HG02588 (cell line): ENCODE measurements around the gene EEIG2.
"Not testable (repeated sequence)": the region's sequence is repeated elsewhere in the genome, so short reads cannot be mapped to it uniquely, and the experiment has no call there.

ENCODE experiments used
- ATAC-seq: cut with Tn5 transposase; IDR thresholded peaks from one replicate; pipeline ENCODE4 v1.9.1; 2021; ENCODE audit warnings: mild to moderate bottlenecking, moderate library complexity; ENCODE audit not compliant: unreplicated experiment

Gene EEIG2

GRCh38 chr1:108559215-108560186 is at the start of gene EEIG2:
EEIG2 (plus strand) TSS chr1:108560100; CDS start chr1:108560429, 329 bp downstream.
- ATAC-seq = peak; percentile 81

- ATAC-seq = no peak
Observed at GRCh38 chr1:108511764-108512163, 48.1 kb upstream of the EEIG2 start.

- no peak for ATAC-seq
Observed at GRCh38 chr1:108512239-108513043, 47.5 kb upstream of the EEIG2 start.

- ATAC-seq = no peak
Observed at GRCh38 chr1:108513044-108513415, 46.9 kb upstream of the EEIG2 start.

- not testable (repeated sequence) for ATAC-seq
Observed at GRCh38 chr1:108513914-108514313, 46.0 kb upstream of the EEIG2 start.

GRCh38 chr1:108517301-108517897 is 42.5 kb upstream of the EEIG2 start:
- ATAC-seq = not testable (repeated sequence)

GRCh38 chr1:108521990-108522393 is 37.9 kb upstream of the EEIG2 start:
- no peak for ATAC-seq

- ATAC-seq = no peak
Observed at GRCh38 chr1:108523829-108524228, 36.1 kb upstream of the EEIG2 start.

- no peak for ATAC-seq
Observed at GRCh38 chr1:108524676-108525075, 35.2 kb upstream of the EEIG2 start.

GRCh38 chr1:108527135-108527534 is 32.8 kb upstream of the EEIG2 start:
- no peak for ATAC-seq

- no peak for ATAC-seq
Observed at GRCh38 chr1:108527837-108528236, 32.1 kb upstream of the EEIG2 start.

- no peak for ATAC-seq
Observed at GRCh38 chr1:108531444-108531843, 28.5 kb upstream of the EEIG2 start.

- no peak for ATAC-seq
Observed at GRCh38 chr1:108532730-108533129, 27.2 kb upstream of the EEIG2 start.

- ATAC-seq = peak; percentile 69
Observed at GRCh38 chr1:108533351-108534083, 26.4 kb upstream of the EEIG2 start.

- no peak for ATAC-seq
Observed at GRCh38 chr1:108534759-108535158, 25.1 kb upstream of the EEIG2 start.

GRCh38 chr1:108535315-108535897 is 24.5 kb upstream of the EEIG2 start:
- ATAC-seq = not testable (repeated sequence)

- ATAC-seq = not testable (repeated sequence)
Observed at GRCh38 chr1:108536021-108536420, 23.9 kb upstream of the EEIG2 start.

- not testable (repeated sequence) for ATAC-seq
Observed at GRCh38 chr1:108536791-108537190, 23.1 kb upstream of the EEIG2 start.

GRCh38 chr1:108537976-108538375 is 21.9 kb upstream of the EEIG2 start:
- no peak for ATAC-seq

GRCh38 chr1:108540977-108541376 is 18.9 kb upstream of the EEIG2 start:
- no peak for ATAC-seq
